Stimulated activated CD4-positive, alpha-beta T cell treated with anti-CD3 and anti-CD28 coated beads, Interleukin-4, amount 100 ng/mL, for 4 hours (primary cell): Measurements from ENCODE around the gene PLSCR3.

Source experiments
- DNase-seq, 2 experiments: peaks; one replicate each; pipeline ENCODE4 v3.0.0-alpha.2; 2020

Gene PLSCR3

DNA sequence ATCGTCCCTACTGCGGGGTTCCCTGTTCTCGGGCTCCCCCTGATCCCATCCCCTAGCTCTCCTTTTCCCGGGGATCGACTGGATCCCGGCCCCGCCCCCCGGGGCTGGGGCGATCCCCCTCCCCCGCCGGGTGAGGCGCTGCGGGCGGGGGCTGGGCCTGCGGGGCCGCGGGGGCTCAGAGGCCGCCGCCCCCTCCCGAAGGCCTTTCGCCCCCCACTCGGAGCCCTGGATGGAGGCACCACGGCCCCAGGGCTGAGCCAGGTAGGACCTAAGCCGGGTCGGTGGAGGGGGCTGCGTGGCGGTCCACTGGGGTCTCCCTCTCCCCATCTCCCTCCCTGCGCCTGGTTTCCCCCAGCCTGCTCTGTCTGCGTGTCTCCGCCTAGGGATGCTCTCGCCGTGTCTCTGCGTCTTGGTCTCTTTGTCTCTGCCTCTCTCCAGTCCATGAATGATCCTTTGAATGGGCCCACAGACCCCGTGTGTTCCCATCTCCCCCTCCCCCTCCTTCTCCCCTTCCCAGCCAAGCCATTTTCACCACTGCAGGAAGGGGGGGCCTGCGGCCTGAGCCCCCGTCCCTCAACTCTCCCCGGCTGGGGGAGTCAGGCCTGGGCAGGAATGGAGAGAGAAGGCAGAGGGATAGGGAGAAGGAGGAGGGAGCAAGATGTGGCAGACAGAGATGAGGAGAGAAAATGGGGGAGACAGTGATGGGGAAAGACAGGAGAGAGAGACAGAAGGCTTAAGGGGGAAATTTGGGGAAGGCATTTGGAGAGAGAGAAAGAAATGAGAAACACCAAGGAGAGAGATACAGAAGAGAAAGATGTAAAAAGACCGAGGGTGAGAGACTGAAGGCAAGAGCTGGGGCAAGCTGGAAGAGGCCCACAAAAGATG lies 11.3 kb upstream of the PLSCR3 start:
- DNase-seq: no peak

DNA sequence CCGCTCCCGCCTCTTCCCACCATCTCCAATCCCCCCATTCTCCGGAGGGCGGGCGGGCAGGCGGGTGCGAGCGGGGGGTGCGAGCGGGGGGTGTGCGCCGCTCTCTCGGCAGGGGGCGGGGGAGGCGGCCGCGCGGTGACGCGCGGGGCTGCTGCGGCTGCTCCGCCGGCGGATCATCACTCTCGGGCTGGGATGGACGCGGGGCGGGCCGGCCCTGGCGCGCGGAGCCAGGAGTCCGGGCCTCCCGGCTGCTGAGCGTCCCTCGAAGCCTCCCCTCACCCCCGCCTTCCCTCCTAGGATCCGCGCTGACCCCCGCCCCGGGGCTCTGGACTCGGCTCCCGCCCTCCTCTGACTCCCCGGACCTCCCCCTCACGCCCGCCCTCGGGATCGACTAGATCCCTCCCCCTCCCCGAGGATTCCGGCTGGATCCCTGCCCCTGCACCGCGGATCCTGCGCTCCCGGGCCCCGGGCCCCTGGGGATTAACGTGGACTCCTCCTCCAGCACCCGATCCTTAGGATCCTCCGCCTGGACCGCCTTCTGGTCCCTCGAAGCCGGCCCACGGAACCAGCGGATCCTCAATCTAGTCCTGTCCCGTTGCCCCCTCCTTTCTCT lies 10.5 kb upstream of the PLSCR3 start:
- peak; percentile 65 to 68 for DNase-seq

DNA sequence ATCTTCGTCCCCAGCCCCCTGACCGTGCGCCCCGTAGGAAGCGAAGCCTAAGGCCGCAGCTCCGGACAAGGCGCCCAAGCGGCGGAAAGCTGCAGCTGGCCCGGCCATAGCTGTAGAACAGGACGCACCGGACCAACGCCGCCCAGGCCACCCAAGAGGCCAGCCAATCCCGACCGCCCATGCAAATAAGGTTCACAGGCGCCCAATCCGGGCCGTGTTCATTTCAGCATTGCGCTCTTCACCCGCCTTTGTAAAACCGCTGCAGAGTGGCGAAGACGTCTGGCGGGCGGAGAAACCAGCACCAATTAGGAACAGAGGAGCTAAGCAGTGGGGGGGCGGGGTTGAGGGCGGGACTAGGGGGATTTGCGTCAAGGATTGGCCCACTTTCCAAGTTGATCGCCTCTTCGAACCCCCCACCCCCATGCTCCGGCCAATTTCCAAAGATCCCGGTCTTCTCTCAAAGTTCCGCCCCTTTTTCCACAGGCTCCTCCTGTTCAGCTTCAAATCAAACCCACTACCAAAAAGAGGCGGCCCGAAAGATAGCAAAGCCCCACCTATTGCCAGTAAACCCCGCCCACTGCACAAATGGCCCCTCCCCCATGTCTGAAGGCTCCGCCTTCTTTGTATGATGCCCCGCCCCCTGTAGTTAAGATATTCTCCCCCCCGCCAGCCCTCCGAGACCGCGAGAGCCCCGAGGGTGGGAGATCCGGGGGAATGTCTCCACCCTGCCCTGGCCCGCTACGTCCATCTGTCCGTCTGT lies 9.8 kb upstream of the PLSCR3 start, which contains the start of gene TMEM256:
TMEM256 (minus strand) TSS at position 121 of the 760 bp plus-strand sequence; CDS start at position 108, 13 bp downstream.
- DNase-seq: peak; percentile 92 to 94

DNA sequence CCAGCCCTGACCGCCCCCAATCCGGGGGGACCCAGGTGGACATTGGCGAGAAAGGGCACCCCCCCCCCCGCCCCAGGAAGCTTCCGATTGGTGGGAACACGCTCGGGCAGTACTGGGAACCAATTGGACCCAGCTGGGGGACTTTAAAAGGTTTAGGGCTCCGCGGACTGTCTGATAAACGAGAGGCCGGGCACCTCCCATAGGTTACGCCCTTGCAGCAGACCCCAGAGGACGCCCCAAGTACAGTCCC lies 9.3 kb upstream of the PLSCR3 start:
- DNase-seq: no peak

DNA sequence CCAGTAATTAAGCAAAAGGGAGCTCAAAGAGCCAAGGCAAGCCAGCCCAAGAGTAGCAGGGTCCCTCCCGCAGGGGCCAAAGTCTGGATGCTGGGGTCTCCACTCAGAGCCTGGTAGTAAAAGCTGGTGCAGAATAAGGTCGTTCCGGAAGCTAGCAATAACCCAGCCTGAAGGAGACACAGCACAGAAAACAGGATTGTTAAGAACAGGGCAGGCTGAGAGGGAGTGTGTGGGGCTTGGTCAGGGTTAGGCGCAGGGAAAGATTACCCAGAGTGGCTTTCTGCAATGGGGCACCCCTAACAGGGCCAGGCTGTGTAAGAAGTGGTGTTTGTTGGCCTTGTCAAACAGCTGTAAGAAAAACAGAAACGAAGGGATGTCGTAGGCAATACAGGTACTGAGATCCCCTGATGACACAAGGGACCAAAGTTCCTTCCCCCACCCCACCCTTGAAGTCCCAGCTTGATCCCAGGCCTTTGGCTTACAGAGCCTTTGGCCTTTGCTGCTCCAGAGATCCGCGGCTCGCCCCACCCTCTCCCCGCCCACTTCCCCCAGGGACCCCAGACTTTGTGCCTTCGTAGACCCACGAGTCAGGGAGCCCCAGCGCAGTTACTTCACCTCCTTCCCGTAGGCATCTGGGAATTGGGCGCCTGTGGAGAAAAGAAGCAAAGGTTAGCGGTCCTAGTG lies 8.9 kb upstream of the PLSCR3 start:
- peak in 1 of 2 experiments; percentile 26 for DNase-seq

DNA sequence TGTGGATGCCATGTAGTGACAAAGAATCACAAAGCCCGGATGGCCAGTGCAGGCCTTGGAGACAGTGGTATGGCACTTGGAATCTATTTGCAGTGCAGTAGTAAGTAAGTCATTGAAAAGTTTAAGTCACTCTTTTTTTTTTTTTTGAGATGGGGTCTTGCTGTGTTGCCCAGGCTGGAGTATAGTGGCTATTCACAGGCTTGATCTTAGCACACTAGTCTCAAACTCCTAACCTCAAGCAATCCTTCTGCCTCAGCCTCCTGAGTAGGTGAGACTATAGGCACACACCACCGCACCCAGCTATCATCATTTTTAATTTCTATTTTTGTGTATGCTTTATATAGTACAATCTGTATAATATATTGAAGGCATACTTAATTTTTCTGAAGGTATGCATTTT lies 4.3 kb upstream of the PLSCR3 start:
- DNase-seq: no peak

DNA sequence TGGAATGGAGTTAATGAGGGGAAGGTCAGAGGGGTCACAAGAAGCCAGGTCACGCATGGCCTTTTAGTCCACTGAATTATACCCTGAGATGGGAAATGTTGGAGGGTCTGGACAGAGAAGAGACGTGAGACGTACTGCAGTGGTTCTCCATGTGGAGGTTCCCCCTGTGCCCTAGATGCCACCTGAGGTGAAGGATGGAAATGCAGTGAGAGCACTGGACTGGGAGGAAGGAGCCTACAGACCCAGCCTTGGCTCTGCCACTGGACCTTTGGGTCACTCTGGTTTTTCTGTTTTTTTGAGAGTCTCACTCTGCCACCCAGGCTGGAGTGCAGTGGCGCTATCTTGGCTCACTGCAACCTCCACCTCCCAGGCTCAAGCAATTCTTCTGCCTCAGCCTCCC lies 1.8 kb upstream of the PLSCR3 start:
- no peak for DNase-seq

DNA sequence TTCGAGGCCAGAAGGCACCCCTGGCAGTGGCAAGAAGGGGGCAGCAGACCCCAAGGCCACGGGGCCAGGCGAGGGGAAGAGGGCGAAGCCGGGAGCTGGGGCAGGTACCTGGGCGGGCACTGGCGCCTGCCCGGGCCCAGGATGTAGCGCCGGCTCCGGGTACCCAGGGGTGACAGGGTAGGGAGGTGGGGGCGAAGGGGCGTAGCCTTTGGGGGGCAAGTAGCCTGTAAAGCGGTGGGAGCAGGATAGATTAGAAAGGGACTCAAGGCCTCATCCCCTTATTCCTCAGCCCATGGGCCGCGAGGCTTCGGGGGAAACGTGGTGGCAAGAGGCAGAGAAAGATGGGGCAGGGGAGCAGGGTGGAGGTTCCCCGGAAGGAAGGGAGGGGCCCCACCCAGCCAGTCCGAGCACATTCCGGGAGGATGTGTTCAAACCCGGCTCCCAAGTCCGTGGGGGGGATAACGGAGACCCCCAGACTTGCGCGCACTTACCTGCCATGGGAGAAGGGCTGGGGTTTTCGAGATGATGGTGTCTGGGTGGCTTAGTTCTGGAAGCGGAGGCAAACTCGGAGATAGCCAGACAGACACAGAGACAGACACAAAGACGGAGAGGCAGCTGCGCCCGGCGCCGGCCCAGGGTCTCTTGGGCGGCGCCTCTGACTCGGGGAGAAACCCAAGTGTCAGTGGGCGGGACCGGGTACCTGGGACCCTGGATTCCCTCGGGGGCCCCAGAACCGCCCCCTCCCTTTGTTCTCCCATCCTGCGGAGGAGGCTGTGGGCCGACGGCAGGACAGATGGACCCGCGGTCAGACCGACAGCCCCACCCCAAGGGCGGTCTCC lies 493 bp downstream of the PLSCR3 start:
- DNase-seq: peak; percentile 56 to 61

DNA sequence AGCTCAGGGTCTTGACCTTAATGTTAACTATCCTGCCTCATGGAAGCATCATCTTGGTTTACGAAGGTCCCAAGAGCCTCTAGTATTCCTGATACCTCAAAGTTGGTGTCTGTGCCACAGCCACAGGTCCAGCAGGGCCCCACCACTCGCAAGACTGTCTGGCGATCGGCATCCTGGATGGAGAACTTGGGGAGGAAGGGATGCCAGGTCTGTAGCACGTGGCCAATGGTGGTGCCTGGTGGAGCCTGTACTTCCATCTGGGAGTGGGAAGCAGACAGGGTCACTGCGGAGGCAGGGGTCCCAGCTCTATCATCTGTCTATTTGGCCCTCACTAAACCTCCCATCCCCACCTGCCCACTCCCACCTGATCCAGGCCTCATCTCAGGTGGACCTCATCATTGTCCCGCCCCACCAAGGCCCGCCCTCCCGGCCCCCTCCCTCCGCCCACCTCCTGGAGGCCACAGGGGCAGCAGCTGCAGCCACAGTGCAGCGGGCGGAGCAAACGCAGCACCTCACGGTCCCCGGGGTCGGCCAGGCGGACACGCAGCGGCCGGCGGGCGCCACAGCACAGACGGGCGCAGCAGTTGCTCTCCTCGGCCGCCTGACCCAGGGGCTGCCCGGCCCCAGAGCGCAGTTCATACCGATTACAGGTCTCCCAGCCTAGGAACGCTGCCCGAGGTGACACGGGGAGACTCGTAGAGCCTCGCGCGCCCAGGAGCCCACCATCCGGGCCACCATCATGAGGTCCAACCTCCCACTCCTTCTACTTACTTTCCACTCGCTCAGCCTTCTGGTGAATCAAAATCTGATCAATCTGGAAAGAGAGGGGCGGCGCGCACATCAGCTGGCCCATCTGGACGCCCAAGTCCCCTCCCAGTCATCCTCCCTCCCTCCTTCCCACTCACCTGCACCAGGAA lies 1.4 kb downstream of the PLSCR3 start:
- DNase-seq: no peak

DNA sequence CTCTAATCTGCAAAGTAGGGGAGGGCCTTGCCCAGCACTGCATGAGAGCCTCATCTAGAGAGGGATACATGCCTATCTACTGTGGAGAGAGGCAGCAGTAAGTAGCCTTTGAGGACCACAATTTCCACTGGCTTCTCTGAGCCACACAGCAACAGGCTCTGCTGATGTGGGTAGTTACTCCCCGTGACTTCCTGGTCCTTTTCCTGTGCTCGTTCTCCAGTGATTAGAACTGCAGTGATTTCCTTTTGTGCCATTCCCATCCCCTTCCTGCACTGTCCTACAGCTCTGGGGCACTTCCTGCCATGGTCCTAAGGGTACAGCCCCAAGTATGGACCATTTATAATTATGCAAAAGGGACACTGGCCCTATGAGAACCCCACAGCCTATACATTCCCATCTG lies 3.0 kb downstream of the PLSCR3 start:
- no peak for DNase-seq

DNA sequence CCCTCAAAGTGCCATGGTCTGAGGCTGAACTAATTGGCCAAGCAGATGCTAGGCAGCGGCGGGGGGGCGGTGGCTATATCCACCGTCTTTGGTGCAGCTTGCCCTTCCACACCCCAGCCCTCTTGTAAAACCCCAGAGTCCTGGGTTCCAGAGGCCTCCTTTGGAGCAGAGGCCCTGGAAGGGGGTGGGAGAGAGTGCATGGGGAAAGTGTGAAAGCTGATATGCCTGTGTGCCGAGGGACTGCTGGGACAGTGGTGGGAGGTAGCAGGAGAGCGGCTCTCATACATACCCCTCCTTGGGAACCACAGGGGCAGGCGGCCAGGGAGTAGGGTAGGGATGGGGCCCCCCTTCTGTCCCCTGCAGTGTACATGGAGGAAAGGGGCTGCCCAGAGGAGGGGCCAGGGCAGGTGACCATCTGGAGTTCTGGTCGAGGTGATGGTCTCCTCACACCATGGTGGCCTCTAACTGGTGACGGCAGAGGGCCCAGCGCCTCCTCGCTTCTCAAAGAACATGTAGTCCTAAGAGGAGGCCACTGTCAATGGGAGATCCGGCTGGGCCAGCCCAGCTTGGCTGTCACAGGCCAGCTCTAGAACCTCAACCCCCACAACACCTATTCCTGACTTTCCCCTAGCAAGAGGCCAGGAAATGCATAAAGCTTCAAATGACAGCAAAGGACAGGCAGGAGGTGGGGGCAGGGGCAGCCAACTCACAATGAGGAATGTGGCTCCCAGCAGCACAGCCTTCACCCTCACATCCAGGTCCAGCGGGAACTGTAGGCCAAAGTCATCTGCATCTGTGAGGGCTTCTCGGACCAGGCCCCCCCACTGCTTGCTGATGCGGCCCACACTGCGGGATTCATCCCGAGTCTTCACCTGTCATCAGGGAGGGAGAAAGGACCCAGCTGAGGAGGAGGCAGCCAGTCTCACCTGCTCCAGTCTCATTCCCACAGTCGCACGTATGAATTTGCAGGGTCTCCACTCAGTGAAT lies 4.1 kb downstream of the PLSCR3 start:
- no peak for DNase-seq

DNA sequence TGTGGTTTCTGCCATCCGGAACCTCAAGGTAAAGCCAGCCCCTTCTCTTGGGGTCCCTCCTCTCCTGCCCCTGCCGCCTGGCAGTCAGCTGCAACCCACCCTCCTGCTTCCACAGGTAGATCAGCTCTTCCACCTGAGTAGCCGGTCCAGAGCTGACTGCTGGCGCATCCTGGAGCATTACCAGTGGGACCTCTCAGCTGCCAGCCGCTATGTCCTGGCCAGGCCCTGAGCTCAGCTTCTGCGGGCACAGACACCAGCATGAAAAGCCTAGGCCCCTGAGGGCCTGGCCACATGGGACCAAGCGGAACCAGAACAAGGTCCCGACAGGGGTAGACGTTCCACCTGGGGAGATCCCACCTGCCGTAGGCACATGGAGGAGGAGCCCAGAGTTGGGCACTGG lies 5.5 kb downstream of the PLSCR3 start:
- DNase-seq: no peak

DNA sequence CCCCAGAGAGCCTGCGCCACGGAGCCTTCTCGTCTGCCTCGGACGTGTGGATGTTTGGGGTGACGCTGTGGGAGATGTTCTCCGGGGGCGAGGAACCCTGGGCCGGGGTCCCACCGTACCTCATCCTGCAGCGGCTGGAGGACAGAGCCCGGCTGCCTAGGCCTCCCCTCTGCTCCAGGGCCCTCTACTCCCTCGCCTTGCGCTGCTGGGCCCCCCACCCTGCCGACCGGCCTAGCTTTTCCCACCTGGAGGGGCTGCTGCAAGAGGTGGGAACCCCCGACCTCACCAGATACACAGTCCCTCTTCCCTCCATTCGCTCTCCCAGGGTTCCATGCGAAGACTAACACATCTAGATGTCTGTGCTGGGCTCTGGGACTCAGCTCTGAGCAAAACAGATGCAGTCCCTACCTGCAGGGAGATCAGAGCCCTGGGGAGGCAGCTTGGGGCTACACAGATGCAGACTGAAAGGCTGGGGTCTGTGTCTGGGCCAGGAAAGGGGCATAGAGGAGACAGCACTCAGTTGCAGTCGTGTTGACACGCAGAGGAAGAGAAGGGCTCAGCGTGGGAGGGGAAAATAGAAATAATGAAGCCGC lies 9.7 kb downstream of the PLSCR3 start:
- no peak for DNase-seq

DNA sequence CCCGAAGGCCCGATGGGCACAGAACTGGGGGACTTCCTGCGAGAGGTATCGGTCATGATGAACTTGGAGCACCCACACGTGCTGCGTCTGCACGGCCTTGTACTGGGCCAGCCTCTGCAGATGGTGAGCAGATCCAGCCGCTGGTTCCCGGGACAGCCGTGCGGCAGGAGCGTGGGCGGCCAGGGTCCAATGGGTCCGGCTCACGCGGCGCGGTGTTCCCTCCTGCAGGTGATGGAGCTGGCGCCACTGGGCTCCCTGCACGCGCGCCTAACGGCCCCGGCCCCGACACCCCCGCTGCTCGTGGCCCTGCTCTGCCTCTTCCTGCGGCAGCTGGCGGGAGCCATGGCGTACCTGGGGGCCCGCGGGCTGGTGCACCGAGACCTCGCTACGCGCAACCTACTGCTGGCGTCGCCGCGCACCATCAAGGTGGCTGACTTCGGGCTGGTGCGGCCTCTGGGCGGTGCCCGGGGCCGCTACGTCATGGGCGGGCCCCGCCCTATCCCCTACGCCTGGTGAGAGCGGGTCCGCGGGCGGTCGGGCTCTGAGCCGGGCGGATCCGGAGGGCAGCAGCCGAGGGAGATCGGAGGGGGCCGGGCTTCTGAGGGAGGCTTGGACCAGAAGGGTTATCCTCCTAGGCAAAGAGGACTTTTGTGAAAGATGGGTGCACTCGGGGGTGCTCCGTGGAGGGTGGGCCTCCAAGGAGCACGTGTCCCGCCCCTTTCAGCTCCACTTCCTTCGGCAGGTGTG lies 10.4 kb downstream of the PLSCR3 start:
- DNase-seq: peak; percentile 76 to 77

DNA sequence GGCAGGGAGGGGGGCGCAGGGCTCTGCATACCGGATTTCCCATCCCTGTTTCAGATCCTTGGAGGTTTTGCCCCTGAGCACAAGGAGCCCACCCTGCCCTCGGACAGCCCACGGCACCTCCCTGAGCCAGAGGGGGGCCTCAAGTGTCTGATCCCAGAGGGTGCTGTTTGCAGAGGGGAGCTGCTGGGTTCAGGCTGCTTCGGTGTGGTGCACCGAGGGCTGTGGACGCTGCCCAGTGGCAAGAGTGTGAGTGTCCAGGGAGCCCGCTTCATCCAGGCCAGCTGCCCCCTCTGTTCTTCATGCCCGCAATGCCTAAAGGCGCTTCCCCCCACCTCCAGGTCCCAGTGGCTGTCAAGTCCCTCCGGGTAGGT lies 11.0 kb downstream of the PLSCR3 start:
- no peak for DNase-seq

DNA sequence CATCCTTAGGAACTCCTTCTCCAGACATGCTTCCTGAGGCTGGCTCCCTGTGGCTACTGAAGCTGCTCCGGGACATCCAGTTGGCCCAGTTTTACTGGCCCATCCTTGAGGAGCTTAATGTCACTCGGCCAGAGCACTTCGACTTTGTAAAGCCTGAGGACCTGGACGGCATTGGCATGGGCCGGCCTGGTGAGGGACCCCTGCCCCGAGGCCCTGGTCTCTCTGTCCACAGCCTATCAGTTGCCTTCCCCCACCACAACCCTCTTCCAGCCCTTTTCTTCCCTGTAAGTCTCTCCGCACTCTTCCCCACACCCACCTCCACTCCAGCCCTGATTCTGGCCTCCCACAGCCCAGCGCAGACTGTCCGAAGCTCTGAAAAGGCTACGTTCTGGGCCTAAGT lies 11.4 kb downstream of the PLSCR3 start:
- no peak for DNase-seq

DNA sequence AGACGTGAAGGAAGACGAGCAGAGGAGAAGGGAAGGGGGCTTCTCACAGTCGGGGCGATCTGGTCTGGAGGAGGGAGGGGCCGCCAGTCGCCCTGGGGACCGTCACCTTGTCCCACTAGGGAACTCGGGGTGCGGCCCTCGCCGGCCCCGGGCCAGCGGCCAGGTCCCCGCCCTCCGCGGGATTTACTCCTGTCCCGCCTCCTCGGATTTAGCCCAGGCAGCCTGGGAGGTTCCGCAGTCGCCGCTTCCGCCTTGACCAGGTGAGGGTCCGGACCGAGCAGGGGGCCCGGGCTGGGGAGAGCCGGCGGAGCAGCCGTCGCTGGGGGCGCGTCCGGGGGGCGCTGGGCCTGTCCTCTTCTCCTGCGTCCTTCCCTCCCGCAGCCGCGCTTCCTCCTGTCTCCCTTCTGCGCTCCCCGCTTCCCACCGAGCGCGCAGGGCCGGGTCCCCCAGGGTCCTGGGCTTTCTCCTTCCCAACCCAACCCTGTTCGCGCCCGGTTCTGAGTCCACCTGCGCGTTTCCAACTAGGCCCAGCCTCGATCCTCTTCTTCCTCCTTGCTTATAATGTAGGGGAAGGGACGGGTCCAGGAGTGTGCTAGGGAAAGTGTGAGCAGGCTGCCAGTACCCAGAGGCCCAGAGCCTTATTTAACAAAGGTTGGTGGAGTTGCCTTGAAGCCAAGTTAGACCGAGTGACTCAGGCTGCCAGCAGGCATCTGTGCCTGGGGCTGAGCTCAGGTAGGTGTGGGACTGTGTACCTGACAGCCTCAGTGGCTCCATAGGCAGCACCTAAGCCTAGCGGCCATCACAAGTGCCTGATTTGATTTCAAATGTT lies 13.3 kb downstream of the PLSCR3 start, which contains the start of gene TNK1:
TNK1 (plus strand) TSS at position 235 of the 829 bp plus-strand sequence. CDS start 1,838 bp downstream, outside the sequence.
- DNase-seq: no peak

DNA sequence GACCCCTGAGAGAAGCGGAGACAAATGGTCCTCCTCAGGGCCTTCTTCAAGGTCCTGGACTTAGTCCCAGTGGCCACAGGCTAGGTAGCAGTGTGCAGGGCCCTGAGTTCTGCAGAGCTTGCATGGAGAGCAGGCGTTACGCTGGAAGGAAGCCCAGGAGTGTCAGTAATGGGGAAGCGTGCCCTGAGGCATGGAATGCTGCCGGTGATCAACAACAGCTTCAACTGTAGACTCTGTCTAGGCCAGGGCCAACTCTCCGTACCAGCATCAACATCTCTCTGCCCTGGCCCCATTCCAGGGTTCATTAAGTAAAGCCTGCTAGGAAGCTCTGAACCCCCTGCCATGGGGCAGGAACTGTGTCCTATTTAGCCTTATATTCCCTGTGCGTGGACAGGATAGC lies 14.0 kb downstream of the PLSCR3 start:
- DNase-seq: no peak
